Cardiac muscle cell (in vitro differentiated cells and primary cell): Measurements from ENCODE around the gene SLC9A8. TPM values are rescaled to one million over a fixed set of nuclear protein-coding genes. Genes with fewer than 3 reads are reported as not detected.

Experiments used
- DNase-seq, 2 donors: peaks; one replicate each; pipeline versions ENCODE4 v3.0.0 to v3.0.0-alpha.2; 2010 to 2017; ENCODE audit warnings: low read depth in 1 of 2, low spot score in 1 of 2
- H3K27ac ChIP-seq: fragments of 200-600 bp; sonication (generic); 2 replicates; pipeline ENCODE4 v1.5.1; 2016
- H3K27me3 ChIP-seq: fragments of 200-600 bp; sonication (generic); 2 replicates; pipeline ENCODE4 v1.6.0; 2016; ENCODE audit warnings: control low read depth
- H3K36me3 ChIP-seq: fragments of 200-600 bp; sonication (generic); 2 replicates; pipeline ENCODE4 v1.5.1; 2016; ENCODE audit warnings: control low read depth
- H3K4me1 ChIP-seq: fragments of 200-600 bp; sonication (generic); 2 replicates; pipeline ENCODE4 v1.8.1; 2017; ENCODE audit warnings: low read depth, mild to moderate bottlenecking, mixed run types
- H3K4me3 ChIP-seq: fragments of 200-600 bp; sonication (generic); 2 replicates; pipeline ENCODE4 v1.5.1; 2016; ENCODE audit warnings: mild to moderate bottlenecking
- H3K9me3 ChIP-seq: fragments of 200-600 bp; sonication (generic); 2 replicates; pipeline ENCODE4 v1.5.1; 2017; ENCODE audit warnings: low read depth, mild to moderate bottlenecking, control low read depth
- polyA plus RNA-seq: library from polyadenylated mRNA; unstranded; fragments of >200 nt; fragmentation: Nextera tagmentation; extraction: Ambion mirVana; gene quantifications from 2 replicates; pipeline ENCODE4 v1.2.1, GENCODE V29; 2016
- total RNA-seq: library from RNA; depleted of rRNA; stranded (reverse); fragments of >200 nt; gene quantifications from 2 replicates; pipeline ENCODE4 v1.2.3, GENCODE V29; 2016
- TF ChIP-seq, protein P1 (sequence below): IDR thresholded peaks from 2 replicates; pipeline ENCODE4 v1.5.1; 2012; ENCODE audit warnings: low read depth, mild to moderate bottlenecking, low read length

Gene SLC9A8
- total and polyA plus RNA-seq, 2 experiments from 2014 or later: 4.4 to 9.4 TPM

DNA sequence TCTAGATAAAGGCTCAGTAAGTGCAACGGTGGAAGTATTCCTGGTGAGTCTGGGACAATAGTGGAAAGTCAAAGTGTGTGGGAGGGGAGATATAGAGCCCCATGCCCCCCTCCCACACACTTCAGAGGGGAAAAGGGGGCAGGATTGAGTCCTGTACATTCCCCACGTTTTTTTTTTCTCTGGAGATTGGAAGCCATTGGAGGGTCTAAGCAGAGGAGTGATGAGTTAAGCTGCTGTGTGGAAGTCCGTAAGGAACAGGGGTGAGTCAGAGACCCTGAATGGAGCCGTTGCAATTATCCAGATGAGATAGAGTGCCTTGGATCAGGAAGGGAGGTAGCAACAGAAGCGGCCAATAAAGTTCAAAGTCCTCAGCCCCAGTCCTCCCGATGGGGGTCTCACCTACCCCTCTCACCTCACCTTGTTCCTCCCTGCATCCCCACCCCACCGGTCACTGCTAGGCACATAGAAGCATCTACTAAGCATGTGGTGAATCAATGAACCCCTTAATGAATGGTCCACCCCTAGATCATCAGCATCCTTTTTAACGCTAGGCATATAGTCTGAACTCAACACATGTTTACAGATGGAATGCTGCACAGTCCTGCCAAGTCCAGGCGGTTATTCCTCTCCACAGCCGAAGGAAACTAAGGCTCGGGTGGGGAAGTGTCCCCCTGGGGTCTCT lies 662 bp upstream of the SLC9A8 start:
- H3K27me3 ChIP-seq: no peaks in the 10 kb centered on the region
- H3K4me1 ChIP-seq: peaks cover 7% of the 10 kb centered on the region
- no peaks in the 10 kb centered on the region for H3K9me3 ChIP-seq
- H3K27ac ChIP-seq: peak overlapping the region; percentile 74
- peak overlapping the region; percentile 81 for H3K4me3 ChIP-seq
- TF ChIP-seq, protein P1, sequence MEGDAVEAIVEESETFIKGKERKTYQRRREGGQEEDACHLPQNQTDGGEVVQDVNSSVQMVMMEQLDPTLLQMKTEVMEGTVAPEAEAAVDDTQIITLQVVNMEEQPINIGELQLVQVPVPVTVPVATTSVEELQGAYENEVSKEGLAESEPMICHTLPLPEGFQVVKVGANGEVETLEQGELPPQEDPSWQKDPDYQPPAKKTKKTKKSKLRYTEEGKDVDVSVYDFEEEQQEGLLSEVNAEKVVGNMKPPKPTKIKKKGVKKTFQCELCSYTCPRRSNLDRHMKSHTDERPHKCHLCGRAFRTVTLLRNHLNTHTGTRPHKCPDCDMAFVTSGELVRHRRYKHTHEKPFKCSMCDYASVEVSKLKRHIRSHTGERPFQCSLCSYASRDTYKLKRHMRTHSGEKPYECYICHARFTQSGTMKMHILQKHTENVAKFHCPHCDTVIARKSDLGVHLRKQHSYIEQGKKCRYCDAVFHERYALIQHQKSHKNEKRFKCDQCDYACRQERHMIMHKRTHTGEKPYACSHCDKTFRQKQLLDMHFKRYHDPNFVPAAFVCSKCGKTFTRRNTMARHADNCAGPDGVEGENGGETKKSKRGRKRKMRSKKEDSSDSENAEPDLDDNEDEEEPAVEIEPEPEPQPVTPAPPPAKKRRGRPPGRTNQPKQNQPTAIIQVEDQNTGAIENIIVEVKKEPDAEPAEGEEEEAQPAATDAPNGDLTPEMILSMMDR: no peak
- peaks cover under 1% of the 10 kb centered on the region for H3K36me3 ChIP-seq
- peak in 1 of 2 donors; percentile 67 for DNase-seq

DNA sequence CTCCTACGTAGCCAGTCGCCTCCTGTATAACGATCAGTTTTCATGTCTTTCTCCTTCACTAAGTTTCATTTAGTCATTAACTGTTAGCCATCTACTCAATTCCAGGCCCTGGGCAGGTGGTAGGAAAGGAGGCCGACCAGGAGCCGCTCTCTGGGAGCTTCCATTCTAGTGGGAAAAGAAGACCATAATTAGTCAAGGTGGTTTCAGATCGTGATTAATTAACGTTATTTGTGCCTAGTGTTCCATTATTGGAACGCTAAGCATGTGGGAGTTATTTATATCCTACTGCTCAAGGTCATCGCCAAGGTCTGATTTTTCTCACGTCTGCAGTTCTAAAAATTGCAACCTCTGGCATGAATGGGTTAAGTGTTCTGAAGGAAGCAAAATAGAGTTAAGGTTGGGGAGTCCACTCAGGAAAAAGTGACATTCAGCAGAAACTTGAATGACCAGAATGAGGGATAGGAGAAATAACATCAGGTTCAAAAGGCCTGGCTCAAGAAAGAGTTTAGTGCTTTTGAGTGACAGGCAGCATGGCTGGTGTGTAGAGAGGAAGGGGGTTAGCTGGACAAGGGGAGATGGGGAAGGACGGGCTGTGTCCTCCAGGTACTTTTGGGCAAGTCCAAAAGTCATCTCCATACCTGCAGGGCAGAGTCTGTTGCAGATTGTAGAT lies 812 bp downstream of the SLC9A8 start:
- DNase-seq: no peak
- Histone ChIP-seq H3K4me1 (peaks cover 5% of the 10 kb centered on the region), H3K4me3 (peak overlapping the region; percentile 81), H3K9me3 (no peaks in the 10 kb centered on the region), H3K27ac (peak overlapping the region; percentile 74), H3K36me3 (peaks cover 3% of the 10 kb centered on the region), H3K27me3 (no peaks in the 10 kb centered on the region)
- TF ChIP-seq, protein P1: no peak

DNA sequence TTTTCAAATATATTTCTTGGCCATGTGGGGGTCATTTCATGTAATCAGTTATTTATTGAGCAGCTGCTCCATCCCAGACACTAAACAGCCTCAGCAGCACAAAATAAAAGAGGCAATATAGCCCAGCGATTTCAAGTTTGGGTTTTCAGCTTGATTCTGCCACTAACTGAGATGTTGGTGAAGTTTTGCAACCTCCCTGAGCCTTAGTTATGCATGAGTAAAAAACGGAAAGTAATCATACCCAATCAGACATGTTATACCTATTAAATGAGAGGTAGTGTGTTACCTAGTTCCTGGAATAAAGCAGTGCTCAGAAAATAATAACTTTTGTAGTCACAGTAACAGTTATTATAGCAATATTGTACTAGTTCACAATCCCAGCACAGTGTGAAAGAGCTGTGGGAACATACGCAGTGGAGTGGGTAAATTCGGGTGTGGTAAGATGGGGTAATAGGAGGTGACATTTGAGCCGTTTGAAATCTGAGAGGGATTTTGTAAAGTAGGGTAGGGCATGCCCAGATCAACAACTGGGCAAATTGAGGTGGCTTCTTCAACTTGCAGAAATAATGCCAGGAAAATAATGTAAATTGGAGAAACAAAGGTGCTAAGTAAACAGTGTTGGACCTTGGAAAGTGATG lies 1.5 kb downstream of the SLC9A8 start:
- DNase-seq: no peak
- no peak overlapping the region for H3K4me3 ChIP-seq
- H3K36me3 ChIP-seq: peaks cover 6% of the 10 kb centered on the region
- no peaks in the 10 kb centered on the region for H3K27me3 ChIP-seq
- H3K4me1 ChIP-seq: peaks cover 5% of the 10 kb centered on the region
- H3K27ac ChIP-seq: peak overlapping the region; percentile 63
- H3K9me3 ChIP-seq: no peaks in the 10 kb centered on the region
- TF ChIP-seq, protein P1: no peak

DNA sequence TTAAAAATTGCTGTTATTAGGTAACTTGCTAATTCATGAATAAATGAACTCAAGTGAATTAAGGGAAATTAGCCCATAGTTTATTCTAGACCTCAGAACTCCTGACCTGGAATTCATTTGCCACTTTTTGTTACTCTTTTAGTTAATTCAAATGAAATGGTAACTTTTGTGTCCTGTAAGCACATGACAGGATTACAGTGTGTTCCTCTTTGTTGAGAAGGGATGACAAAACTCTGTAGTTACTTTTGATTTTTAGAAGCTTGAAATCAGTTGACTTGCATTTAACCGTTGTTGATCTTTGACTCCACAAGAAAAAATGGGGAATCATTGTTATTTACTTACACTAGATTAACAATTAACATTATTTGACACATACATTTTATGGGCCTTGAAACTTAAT lies 6.2 kb downstream of the SLC9A8 start:
- TF ChIP-seq, protein P1: no peak

DNA sequence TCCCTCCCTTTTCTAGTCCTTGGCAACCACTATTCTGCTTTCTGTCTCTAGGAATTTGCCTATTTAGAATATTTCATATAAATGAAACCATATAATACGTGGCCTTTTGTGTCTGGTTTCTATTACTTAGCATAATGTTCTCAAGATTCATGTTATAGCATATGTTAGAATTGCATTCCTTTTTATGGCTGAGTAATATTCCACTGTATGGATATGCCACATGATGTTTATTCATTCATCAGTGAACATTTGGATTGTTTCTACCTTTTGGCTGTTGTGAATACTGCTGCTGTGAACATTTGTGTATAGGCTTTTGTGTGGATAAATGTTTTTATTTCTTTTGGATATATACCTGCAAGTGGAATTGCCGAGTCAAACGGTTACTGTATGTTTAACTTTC lies 7.1 kb downstream of the SLC9A8 start:
- no peak for DNase-seq
- Histone ChIP-seq H3K4me3 (no peak overlapping the region), H3K36me3 (peaks cover 21% of the 10 kb centered on the region), H3K9me3 (no peaks in the 10 kb centered on the region), H3K27me3 (no peaks in the 10 kb centered on the region), H3K27ac (no peak overlapping the region), H3K4me1 (no peaks in the 10 kb centered on the region)
- TF ChIP-seq, protein P1: no peak

More for the DNA sequence above, 6.2 kb downstream of the SLC9A8 start:
- H3K4me3 ChIP-seq: no peak overlapping the region
- H3K36me3 ChIP-seq: peaks cover 21% of the 10 kb centered on the region
- DNase-seq: no peak
- H3K4me1 ChIP-seq: no peaks in the 10 kb centered on the region
- no peak overlapping the region for H3K27ac ChIP-seq
- no peaks in the 10 kb centered on the region for H3K27me3 ChIP-seq
- no peaks in the 10 kb centered on the region for H3K9me3 ChIP-seq
